Vagina (tissue), 2 donors: ENCODE data around the gene TMEM106B. TPM values are rescaled to one million over a fixed set of nuclear protein-coding genes. Genes with fewer than 3 reads are reported as not detected.

Source experiments
- DNase-seq, 2 donors: peaks; one replicate each; pipeline ENCODE4 v3.0.0-alpha.2; 2017; ENCODE audit errors: extremely low spot score in 2 of 2
- H3K27ac ChIP-seq: fragments of 200-600 bp; sonication (generic); one replicate; pipeline ENCODE4 v1.5.1; 2019
- H3K27me3 ChIP-seq: fragments of 200-600 bp; sonication (generic); one replicate; pipeline ENCODE4 v1.5.1; 2019
- H3K36me3 ChIP-seq, 2 donors: fragments of 200-600 bp; sonication (generic); one replicate each; pipeline ENCODE4 v1.5.1; 2017 to 2019
- H3K4me1 ChIP-seq: fragments of 200-600 bp; sonication (generic); one replicate; pipeline ENCODE4 v1.5.1; 2019
- H3K4me3 ChIP-seq, 2 donors: fragments of 200-600 bp; sonication (generic); 1 replicate in 1 of 2; 2 replicates in 1 of 2; pipeline ENCODE4 v1.5.1; 2016 to 2019
- H3K9me3 ChIP-seq: fragments of 200-600 bp; sonication (generic); one replicate; pipeline ENCODE4 v1.5.1; 2019
- CTCF ChIP-seq, 3 experiments: fragments of 450-650 bp in 2 of 3; fragments of 200-600 bp in 1 of 3; sonication (generic) in 1 of 3; IDR thresholded peaks; one replicate each; pipeline ENCODE4 v1.5.1; 2017 to 2019; ENCODE audit warnings: antibody characterized with exemption in 3 of 3, mild to moderate bottlenecking in 2 of 3, moderate library complexity in 2 of 3
- POLR2A ChIP-seq, 2 donors: fragments of 450-650 bp; IDR thresholded peaks; one replicate each; pipeline ENCODE4 v1.6.1; 2017; ENCODE audit warnings: antibody characterized with exemption in 2 of 2, mild to moderate bottlenecking in 2 of 2, moderate library complexity in 2 of 2
- POLR2AphosphoS5 ChIP-seq, 2 donors: sonication (generic); formaldehyde crosslinking; IDR thresholded peaks; one replicate each; pipeline ENCODE4 v1.9.0; 2017; ENCODE audit warnings: antibody characterized with exemption in 2 of 2, mild to moderate bottlenecking in 2 of 2, low read depth in 1 of 2; ENCODE audit not compliant: insufficient read depth in 1 of 2
- intact Hi-C: fragments of 100-400 bp; cut with DNase I; formaldehyde crosslinking; loops from one replicate; pipeline ENCODE4 v1.15.1; 2023
- total RNA-seq: library from RNA; depleted of rRNA; stranded (reverse); fragments of >200 nt; gene quantifications from one replicate; pipeline ENCODE4 v1.2.3, GENCODE V29; 2016

The TMEM106B gene
- total RNA-seq, 1 donor from 2014 or later: 36.1 TPM

- DNase-seq: no peak
- H3K4me3 ChIP-seq: no peak overlapping the region
- H3K27me3 ChIP-seq: no peaks in the 10 kb centered on the region
- H3K27ac ChIP-seq: no peak overlapping the region
- peaks cover 4% of the 10 kb centered on the region for H3K4me1 ChIP-seq
- TF ChIP-seq POLR2AphosphoS5 (IDR thresholded peaks at IDR 0.05; ENCODE audit: insufficient read depth in 1 of 2, low read depth in 1 of 2) (no peak), POLR2A (IDR thresholded peaks at IDR 0.05) (no peak), CTCF (IDR thresholded peaks at IDR 0.05) (no peak)
- no peaks in the 10 kb centered on the region for H3K36me3 ChIP-seq
- intact Hi-C loops: no loop called here
- H3K9me3 ChIP-seq: no peaks in the 10 kb centered on the region
Measured at GRCh38 chr7:12207046-12207445, 4.0 kb upstream of the TMEM106B start.

- Histone ChIP-seq H3K36me3 (no peaks in the 10 kb centered on the region), H3K4me3 (no peak overlapping the region), H3K9me3 (no peaks in the 10 kb centered on the region), H3K27me3 (no peaks in the 10 kb centered on the region), H3K4me1 (peaks cover 12% of the 10 kb centered on the region), H3K27ac (no peak overlapping the region)
- TF ChIP-seq CTCF (IDR thresholded peaks at IDR 0.05) (no peak), POLR2A (IDR thresholded peaks at IDR 0.05) (no peak), POLR2AphosphoS5 (IDR thresholded peaks at IDR 0.05; ENCODE audit: insufficient read depth in 1 of 2, low read depth in 1 of 2) (no peak)
- no peak for DNase-seq
- intact Hi-C loops: no loop called here
Measured at GRCh38 chr7:12209221-12209620, 1.9 kb upstream of the TMEM106B start.

GRCh38 chr7:12210179-12211053, 678 bp upstream of the TMEM106B start:
- Histone ChIP-seq H3K27ac (peak overlapping the region; percentile 97), H3K36me3 (no peaks in the 10 kb centered on the region), H3K27me3 (no peaks in the 10 kb centered on the region), H3K9me3 (no peaks in the 10 kb centered on the region), H3K4me3 (peak overlapping the region; percentile 74 to 93), H3K4me1 (peaks cover 12% of the 10 kb centered on the region)
- TF ChIP-seq CTCF (IDR thresholded peaks at IDR 0.05) (no peak), POLR2A (IDR thresholded peaks at IDR 0.05) (no peak), POLR2AphosphoS5 (IDR thresholded peaks at IDR 0.05; ENCODE audit: insufficient read depth in 1 of 2, low read depth in 1 of 2) (no peak)
- DNase-seq: no peak
- intact Hi-C loops: no loop called here

GRCh38 chr7:12211711-12212485, 804 bp downstream of the TMEM106B start:
- H3K4me3 ChIP-seq: peak overlapping the region; percentile 74 to 93
- DNase-seq: peak in 1 of 2 donors; percentile 82
- H3K36me3 ChIP-seq: peaks cover 0 to 4% of the 10 kb centered on the region in 2 donors
- peaks cover 12% of the 10 kb centered on the region for H3K4me1 ChIP-seq
- intact Hi-C loops: no loop called here
- no peaks in the 10 kb centered on the region for H3K9me3 ChIP-seq
- peak overlapping the region; percentile 97 for H3K27ac ChIP-seq
- TF ChIP-seq CTCF (IDR thresholded peaks at IDR 0.05) (no peak), POLR2A (IDR thresholded peaks at IDR 0.05) (no peak), POLR2AphosphoS5 (IDR thresholded peaks at IDR 0.05; ENCODE audit: insufficient read depth in 1 of 2, low read depth in 1 of 2) (no peak)
- no peaks in the 10 kb centered on the region for H3K27me3 ChIP-seq
